HG03280 (cell line): ENCODE measurements around the gene CD2AP.
"Not testable (repeated sequence)": the region's sequence is repeated elsewhere in the genome, so short reads cannot be mapped to it uniquely, and the experiment has no call there.

Experiments used
- ATAC-seq: cut with Tn5 transposase; IDR thresholded peaks from one replicate; pipeline ENCODE4 v1.9.1; 2021; ENCODE audit warnings: mild to moderate bottlenecking, moderate library complexity; ENCODE audit not compliant: unreplicated experiment

CD2AP gene

GRCh38 chr6:47553243-47553642, 75.7 kb downstream of the CD2AP start:
- not testable (repeated sequence) for ATAC-seq

- ATAC-seq, result not testable (repeated sequence)
Observed at GRCh38 chr6:47556459-47556858, 78.9 kb downstream of the CD2AP start.

DNA sequence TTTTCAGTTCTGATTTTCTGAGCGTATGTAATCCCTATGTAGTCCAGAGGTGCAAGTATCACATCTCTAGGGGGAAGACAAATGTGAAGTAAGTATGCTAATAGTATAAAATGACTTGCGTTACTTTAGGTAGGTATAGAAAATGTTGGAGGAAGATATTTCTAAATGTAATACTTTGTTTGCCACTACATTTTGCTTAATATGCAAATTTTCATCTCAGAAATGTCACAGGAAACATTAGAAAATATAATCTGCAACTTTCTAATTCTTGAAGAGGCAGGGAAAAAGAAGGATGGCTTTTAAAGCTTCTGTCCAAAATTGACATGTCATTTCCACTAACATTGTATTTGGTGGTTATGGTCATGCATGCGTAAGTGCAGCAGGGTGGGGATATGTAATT, 85.6 kb downstream of the CD2AP start:
- ATAC-seq, result no peak

GRCh38 chr6:47566602-47567001, 89.0 kb downstream of the CD2AP start:
- ATAC-seq, result not testable (repeated sequence)

DNA sequence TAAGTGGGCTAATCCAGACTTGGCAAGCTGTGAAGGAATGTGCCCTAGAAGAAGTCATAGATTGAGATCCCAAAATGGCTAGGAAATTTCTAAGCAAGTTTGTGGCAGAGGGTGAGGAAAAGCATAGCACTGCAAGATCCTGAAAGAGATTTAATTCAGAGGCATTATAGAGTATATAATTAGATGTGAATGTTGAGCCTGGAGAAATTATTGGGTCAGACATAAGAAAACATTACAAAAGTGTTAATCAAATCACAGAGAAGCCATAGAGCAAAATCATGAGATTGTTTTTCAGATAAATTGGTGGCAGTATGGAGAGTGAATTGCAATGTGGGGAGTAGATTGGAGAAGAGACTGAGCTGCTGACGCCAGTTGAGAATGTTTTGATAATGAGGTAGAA, 90.0 kb downstream of the CD2AP start:
- ATAC-seq, result no peak

GRCh38 chr6:47571488-47571887, 93.9 kb downstream of the CD2AP start:
- ATAC-seq, result no peak

- no peak for ATAC-seq
Observed at GRCh38 chr6:47573109-47573508, 95.5 kb downstream of the CD2AP start.

DNA sequence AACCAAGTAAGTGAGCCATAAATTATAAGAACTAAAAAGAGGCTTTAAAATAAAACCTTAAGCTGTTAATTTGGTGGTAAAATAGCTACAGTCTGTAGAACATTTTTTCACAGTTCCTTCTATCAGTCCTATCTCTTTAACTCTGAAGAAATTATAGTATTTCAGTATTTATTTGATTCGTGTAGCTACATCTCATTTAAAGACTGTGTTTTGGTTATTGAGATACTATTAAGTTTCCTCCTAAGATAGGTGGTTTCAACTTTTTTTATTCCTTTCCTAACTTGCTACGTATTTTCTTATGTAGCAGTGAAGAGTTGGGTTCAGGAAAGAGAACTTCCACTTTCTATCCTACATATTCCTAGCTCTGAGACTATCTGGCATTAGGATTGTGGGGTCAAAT, 97.2 kb downstream of the CD2AP start:
- ATAC-seq, result no peak

- ATAC-seq, result no peak
Observed at GRCh38 chr6:47579040-47579439, 101.5 kb downstream of the CD2AP start.

DNA sequence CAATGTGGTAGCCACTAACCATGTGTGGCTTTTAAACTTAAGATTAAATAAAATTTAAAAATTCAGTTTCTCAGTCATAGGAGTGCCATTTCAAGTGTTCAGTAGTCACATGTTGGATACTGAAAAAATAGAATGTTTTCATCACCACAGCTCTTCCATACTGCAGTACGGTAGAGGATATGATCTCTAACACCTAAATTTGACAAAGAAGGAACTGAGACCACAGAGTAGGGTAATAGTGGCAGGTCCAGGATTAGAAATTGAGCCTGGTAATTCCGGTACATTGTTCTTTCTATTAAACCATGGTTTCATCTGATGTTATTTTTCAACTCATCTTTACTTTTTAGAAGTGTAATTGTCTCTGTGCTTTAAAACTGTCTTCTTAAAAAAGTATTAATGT, 104.0 kb downstream of the CD2AP start:
- no peak for ATAC-seq

DNA sequence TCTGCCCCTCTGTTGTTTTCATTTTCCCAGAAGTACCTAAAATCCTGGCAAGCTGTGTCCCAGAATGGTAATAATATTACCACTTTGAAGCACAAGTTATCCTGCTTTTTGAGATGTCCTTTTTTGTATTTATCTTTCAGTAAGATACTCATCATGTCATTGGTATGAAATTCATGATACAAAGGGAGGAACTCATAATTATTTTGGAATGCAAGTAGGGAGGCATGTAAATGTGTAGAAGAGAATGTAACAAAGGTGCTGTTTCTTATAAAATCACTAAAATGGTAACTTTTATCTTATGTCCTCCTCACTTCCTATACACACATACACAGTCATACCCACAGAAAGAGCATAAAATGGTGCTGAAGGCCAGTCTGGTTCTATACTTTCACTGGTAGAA, 109.9 kb downstream of the CD2AP start:
- ATAC-seq, result no peak

- ATAC-seq, result no peak
Observed at GRCh38 chr6:47592131-47592840, 114.7 kb downstream of the CD2AP start.

- ATAC-seq, result no peak
Observed at GRCh38 chr6:47593979-47594378, 116.4 kb downstream of the CD2AP start.

- no peak for ATAC-seq
Observed at GRCh38 chr6:47595785-47596184, 118.2 kb downstream of the CD2AP start.

GRCh38 chr6:47598367-47598766, 120.8 kb downstream of the CD2AP start:
- ATAC-seq, result no peak

DNA sequence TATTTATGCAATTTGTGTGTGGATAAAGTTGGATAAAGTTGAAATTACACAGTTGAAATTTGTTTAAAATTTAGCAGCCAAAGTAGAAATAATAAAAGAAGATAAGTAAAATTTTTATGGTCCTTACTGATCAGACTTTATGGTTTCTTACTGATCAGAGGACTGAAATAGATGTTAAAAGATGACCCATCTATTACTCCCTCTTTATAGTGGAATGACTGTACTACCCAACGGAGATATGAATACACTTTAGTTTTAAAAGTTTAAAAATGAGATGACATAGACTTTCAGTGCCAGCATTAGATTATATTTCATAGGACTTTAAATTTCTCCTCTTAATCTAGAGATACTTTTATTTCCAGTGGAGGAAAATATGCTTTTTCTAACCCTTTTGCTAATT, 121.9 kb downstream of the CD2AP start:
- ATAC-seq, result no peak

- no peak for ATAC-seq
Observed at GRCh38 chr6:47603227-47603626, 125.6 kb downstream of the CD2AP start.

GRCh38 chr6:47603995-47604394, 126.4 kb downstream of the CD2AP start:
- no peak for ATAC-seq

DNA sequence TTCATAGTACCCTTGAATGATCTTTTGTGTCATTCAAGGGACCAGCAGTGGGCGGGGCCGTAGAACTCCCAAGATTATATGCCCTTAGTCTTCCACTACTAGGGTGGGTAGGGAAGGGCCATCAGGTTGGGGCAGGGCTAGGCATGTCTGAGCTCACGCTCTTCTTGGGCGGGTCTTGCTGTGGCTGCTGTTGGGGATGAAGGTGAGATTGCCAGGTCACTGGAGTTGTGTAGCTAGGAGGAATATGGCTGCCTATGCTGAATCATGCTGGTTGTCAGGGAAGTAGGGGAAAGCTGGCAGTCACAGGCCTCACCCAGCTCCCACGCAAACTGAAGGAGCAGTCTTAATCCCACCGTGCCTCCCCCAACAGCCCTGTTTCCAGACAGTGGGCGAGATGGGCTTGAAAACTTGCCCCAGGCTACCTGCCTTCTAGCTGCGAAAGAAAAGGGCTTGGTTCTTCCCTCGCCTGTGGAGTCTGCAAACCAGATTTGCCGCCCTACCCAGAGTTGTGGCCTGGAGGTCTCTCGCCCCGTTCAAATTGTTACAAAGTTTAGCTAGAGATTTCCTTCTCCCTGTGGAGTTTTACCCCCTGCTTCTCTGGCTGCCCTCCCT, 144.4 kb downstream of the CD2AP start:
- no peak for ATAC-seq

DNA sequence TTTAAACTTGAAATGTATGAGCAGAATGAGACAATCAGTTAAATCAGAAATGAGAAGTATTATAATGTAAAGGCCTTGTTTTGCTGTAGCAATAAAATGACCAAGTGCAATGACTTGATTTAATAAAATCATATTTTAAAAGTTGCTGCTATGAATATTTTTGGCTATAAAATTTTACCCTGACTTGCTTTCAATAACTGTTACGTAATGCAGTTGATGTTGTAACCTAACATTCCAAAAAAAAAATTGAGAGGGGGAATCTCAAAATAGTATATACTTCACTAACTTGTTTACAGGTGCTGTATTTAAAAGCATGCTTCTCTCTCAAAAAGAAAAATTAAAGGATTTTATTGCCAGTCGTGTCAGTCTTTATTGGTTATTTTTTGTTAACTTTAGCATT, 149.2 kb downstream of the CD2AP start:
- no peak for ATAC-seq

DNA sequence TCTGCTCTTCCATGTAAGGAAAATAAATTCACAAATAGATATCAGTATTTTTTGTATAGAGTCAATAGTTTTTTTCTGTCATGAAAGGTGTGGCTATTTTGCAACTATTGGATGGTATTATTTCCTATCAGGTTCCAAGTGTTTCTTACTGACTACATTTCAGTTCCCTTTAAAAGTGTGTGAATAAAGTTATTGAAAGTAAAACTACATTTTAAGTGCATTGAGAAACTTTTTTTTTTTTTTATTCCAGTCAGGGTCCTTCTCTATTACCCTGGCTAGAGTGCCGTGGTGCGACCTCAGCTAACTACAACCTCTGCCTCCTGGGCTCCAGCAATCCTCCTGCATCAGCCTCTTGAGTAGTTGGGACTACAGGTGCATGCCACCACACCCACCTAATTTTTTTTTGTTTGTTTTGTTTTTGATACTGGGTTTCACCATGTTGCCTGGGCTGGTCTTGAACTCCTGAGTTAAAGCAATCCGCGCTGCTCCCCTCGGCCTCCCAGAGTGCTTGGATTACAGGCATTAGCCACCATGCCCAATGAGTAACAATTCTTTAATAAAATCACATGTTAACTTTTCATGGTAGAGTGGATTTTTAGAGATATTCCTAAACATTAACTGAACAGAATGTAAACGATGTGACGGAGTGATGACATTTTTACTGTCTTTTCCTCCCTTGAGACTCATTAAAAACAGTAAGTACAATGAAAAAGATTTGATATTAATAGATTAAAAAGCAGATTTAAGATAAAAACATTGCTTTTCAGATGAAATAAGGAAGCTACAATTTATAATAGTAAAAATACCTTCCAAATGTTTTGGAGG, 151.1 kb downstream of the CD2AP start:
- ATAC-seq, result no peak

DNA sequence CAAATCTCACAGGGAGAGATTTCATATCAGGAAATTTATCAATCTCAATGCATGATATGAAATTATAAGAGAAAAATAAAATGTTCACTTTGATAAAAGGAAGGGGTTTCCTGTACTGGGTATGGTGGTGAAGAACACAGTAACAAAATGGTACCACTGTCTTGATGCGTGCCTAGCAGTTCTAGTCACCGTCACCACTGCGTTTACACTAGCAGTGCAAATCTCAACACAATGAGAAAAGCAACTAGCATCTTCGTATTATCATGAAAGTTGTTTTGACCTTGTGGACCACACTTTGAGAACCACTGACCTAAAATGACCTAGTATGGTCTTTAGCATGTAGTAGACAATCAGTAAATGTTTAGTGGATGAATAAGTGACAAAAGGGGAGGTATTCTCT, 152.4 kb downstream of the CD2AP start:
- ATAC-seq, result no peak
